Measurements from ENCODE around the gene SMC5.
"Not testable (repeated sequence)": the region's sequence is repeated elsewhere in the genome, so short reads cannot be mapped to it uniquely, and the experiment has no call there.

The SMC5 gene

GRCh38 chr9:70258692-70259511 is at the start of gene SMC5:
SMC5 (plus strand) TSS chr9:70258978; CDS start chr9:70259079, 101 bp downstream.
- peak; percentile 93 for DNase-seq (ENCODE audit: low read depth)

- no peak for DNase-seq (ENCODE audit: low read depth)
Observed at GRCh38 chr9:70217029-70217428, 41.7 kb upstream of the SMC5 start.

- DNase-seq (ENCODE audit: low read depth), result peak; percentile 85
Observed at GRCh38 chr9:70218767-70219166, 40.0 kb upstream of the SMC5 start.

GRCh38 chr9:70220216-70220615 is 38.6 kb upstream of the SMC5 start:
- peak; percentile 91 for DNase-seq (ENCODE audit: low read depth)

GRCh38 chr9:70222354-70222753 is 36.4 kb upstream of the SMC5 start:
- DNase-seq (ENCODE audit: low read depth), result peak; percentile 48

DNA sequence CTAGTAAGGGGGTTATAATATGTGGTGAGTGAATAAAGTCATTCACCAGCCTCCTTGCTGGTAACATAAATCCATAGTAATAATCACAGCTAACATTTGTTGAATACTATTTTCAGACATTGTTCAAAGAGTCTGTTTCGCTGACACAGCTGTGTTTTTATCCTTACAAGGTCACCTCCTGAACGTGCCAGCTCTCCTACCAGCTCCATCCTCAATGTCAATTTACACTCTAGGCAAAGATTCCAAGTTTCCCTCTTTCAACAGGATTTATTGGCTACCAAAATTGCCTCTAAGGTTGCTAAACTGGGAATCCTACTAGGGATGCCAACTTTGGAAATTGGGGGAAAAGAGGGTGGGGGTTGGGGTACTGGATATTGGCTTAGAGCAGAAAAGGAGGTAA is 30.7 kb upstream of the SMC5 start:
- DNase-seq (ENCODE audit: low read depth), result no peak

- no peak for DNase-seq (ENCODE audit: low read depth)
Observed at GRCh38 chr9:70228611-70229010, 30.2 kb upstream of the SMC5 start.

GRCh38 chr9:70229026-70229425 is 29.8 kb upstream of the SMC5 start:
- DNase-seq (ENCODE audit: low read depth), result peak; percentile 7

DNA sequence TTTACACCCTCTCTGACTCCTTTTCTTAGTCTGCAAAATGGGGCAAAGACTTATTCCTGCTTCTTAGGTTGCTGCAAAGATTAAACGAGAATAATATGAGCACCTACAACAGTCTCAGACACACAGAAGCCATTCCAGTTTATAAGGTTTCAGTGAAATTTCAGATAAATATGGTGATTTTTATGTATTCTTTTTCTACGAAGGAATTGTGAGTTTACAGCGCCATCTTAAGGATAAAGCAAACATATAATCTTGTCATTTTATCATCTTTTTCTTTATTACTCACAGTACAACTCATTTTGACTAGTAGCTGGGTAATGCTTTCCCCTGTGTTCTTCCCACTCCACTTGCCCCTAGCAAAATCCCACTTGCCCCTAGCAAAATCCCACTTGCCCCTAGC is 29.2 kb upstream of the SMC5 start:
- DNase-seq (ENCODE audit: low read depth), result peak; percentile 61

- DNase-seq (ENCODE audit: low read depth), result no peak
Observed at GRCh38 chr9:70232476-70232875, 26.3 kb upstream of the SMC5 start.

GRCh38 chr9:70234208-70234607 is 24.6 kb upstream of the SMC5 start:
- not testable (repeated sequence) for DNase-seq (ENCODE audit: low read depth)

DNA sequence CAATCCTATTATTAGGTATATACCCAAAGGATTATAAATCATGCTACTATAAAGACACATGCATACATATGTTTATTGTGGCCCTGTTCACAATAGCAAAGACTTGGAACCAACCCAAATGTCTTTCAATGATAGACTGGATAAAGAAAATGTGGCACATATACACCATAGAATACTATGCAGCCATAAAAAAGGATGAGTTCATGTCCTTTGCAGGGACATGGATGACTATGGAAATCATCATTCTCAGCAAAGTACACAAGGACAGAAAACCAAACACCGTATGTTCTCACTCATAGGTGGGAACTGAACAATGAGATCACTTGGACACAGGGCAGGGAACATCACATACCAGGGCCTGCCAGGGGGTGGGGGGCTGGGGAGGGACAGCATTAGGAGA is 12.8 kb upstream of the SMC5 start:
- DNase-seq (ENCODE audit: low read depth), result not testable (repeated sequence)

DNA sequence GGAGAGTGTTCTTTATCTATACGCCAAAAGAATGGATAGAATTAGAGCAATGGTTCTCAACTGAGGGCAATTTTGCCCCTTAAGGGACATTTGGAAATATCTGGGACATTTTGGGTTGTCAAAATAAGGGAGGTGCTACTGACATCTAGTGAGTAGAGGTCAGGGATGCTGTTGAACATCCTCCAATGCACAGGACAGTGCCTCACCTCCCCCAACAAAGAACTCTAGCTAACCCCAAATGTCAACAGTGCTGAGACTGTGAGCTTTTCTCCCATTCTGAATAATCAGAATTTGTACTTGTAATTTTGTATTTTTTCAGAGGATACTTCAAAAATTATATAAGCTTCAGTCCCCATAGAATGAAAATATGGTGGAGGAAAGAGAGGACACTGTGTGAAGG is 8.6 kb upstream of the SMC5 start:
- no peak for DNase-seq (ENCODE audit: low read depth)

- DNase-seq (ENCODE audit: low read depth), result peak; percentile 53
Observed at GRCh38 chr9:70255486-70255885, 3.3 kb upstream of the SMC5 start.

GRCh38 chr9:70256123-70256551 is 2.6 kb upstream of the SMC5 start:
- peak; percentile 90 for DNase-seq (ENCODE audit: low read depth)

DNA sequence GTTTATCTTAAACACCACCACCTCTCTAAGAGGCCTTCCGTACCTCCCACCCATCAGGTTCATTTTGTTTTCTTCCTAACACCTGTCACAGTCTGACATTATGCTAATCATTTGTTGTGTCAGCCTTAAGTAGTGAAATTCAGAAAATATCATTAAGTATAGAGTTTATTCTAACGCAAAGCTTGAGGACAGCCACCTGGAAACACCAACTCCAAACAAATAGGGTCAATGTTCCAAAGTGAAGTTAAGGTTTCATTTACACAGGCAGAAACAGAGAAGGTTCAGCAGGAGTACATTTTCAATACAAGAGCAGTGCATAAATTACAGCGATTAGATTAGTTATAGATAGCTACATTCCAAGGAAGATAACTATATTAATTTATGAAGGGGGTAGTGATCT is 1.3 kb upstream of the SMC5 start:
- no peak for DNase-seq (ENCODE audit: low read depth)

DNA sequence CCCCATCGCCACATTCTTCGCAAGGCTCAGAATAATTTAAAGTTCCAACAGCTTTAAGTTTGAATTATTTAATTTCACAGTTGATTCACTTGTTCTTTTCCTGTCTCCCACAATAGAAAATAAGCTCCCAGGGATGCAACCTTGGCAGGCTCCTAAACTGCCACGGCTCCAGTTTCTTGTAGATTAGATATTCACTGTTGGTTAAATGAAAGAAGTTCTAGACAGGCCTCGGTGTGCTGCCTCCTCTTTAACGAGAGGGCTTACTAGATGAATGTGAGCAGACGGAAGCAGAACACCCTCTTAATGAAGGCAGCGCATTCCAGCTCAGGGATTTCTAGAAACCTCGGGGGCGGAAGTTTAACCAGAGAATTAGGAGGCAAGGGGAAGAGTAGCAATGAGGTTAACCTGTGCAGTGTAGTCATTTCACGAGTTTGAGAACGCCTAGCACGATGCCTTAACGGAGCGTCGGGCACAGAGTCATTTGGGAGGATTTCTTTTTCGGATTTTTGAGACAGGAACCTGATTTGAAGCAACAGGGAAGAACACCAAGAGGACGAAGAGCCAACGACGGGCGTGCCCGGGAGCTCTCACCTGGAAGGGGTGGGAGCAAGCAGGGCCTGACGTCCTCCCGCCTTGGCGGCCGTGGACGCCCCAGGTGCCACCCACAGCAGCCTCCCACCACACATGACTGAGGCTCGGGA is 637 bp upstream of the SMC5 start:
- DNase-seq (ENCODE audit: low read depth), result peak; percentile 82

GRCh38 chr9:70259512-70259802 is 679 bp downstream of the SMC5 start:
- DNase-seq (ENCODE audit: low read depth), result no peak

- no peak for DNase-seq (ENCODE audit: low read depth)
Observed at GRCh38 chr9:70260007-70260443, 1.2 kb downstream of the SMC5 start.

DNA sequence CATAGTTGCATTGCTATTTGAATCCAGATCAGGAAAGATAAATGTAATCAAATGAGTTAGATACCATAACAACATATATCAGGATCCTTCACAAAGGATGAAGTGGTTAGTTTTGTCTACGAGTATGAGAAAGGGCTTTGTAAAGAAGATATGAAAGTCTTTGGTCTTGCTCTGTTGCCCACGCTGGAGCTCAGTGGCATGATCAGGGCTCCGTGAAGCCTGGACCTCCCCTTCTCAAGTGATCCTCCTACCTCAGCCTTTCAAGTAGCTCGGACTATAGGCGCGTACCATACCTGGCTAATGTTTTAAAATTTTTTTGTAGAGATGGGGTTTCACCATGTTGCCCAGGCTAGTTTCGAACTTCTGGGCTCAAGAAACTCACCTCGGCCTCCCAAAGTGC is 1.8 kb downstream of the SMC5 start:
- no peak for DNase-seq (ENCODE audit: low read depth)

GRCh38 chr9:70261131-70261870 is 2.5 kb downstream of the SMC5 start:
- no peak for DNase-seq (ENCODE audit: low read depth)

DNA sequence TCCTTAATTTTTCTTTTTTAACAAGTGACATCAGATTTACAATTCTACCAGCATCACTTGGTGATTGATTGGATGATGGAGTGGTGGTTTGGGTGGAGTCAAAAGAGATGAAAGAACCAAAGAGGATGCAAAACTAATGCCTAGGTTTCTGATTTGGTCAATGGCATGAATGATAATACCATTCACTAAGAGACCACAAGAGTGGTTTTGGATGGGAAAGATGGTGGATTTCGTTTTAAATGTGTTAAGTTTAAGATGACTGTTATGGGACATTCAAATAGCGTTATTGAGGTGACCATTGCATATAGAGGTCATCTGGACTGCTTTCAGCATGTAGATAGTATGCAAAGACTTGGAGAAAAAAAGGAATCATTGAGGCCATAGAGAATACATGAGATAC is 3.6 kb downstream of the SMC5 start:
- DNase-seq (ENCODE audit: low read depth), result no peak

- DNase-seq (ENCODE audit: low read depth), result no peak
Observed at GRCh38 chr9:70262948-70263347, 4.2 kb downstream of the SMC5 start.

All from EH (cell line).